CD14-positive monocyte (primary cell): Measurements from ENCODE around the gene C16orf74. TPM values are rescaled to one million over a fixed set of nuclear protein-coding genes. Genes with fewer than 3 reads are reported as not detected.

ENCODE experiments used
- DNase-seq, 3 donors: peaks; one replicate each; pipeline ENCODE4 v3.0.0-alpha.2; 2011 to 2022
- H2AFZ ChIP-seq: 2 replicates; pipeline ENCODE4 v1.6.0; 2012; ENCODE audit warnings: mild to moderate bottlenecking, low read depth, low read length, inconsistent platforms; ENCODE audit not compliant: insufficient read depth, poor library complexity, severe bottlenecking
- H3K27ac ChIP-seq, 2 donors: 1 replicate in 1 of 2; 2 replicates in 1 of 2; pipeline ENCODE4 v1.5.1; 2012 to 2013; ENCODE audit warnings: low read length in 2 of 2, control low read depth in 1 of 2, inconsistent platforms in 1 of 2, low read depth in 1 of 2, mild to moderate bottlenecking in 1 of 2
- H3K27me3 ChIP-seq, 2 donors: one replicate each; pipeline versions ENCODE4 v1.6.0 to v1.6.1; 2011 to 2013; ENCODE audit warnings: low read length in 2 of 2; ENCODE audit not compliant: control insufficient read depth in 2 of 2, insufficient read depth in 2 of 2
- H3K36me3 ChIP-seq, 2 donors: replicated peaks in 1 of 2; 1 replicate in 1 of 2; 2 replicates in 1 of 2; pipeline versions ENCODE4 v1.5.1 to v1.6.1; 2012 to 2013; ENCODE audit warnings: low read length in 2 of 2, control low read depth in 1 of 2, inconsistent platforms in 1 of 2, mild to moderate bottlenecking in 1 of 2; ENCODE audit not compliant: insufficient read depth in 2 of 2, control insufficient read depth in 1 of 2
- H3K4me1 ChIP-seq, 2 donors: 1 replicate in 1 of 2; 2 replicates in 1 of 2; pipeline versions ENCODE4 v1.5.1 to v1.6.1; 2012 to 2013; ENCODE audit warnings: low read length in 2 of 2, control low read depth in 1 of 2, inconsistent platforms in 1 of 2, mild to moderate bottlenecking in 1 of 2, moderate library complexity in 1 of 2; ENCODE audit not compliant: insufficient read depth in 2 of 2, control insufficient read depth in 1 of 2
- H3K4me2 ChIP-seq: replicated peaks from 2 replicates; pipeline ENCODE3; 2012; ENCODE audit warnings: low read length, moderate library complexity, mild to moderate bottlenecking; ENCODE audit not compliant: poor library complexity, severe bottlenecking; ENCODE audit errors: extremely low read depth
- H3K4me3 ChIP-seq, 3 experiments: fragments of 200-600 bp in 1 of 3; sonication (generic) in 1 of 3; replicated peaks in 1 of 3; 1 replicate in 2 of 3; 2 replicates in 1 of 3; pipeline ENCODE4 v1.5.1; 2011 to 2013; ENCODE audit warnings: low read length in 3 of 3, mild to moderate bottlenecking in 3 of 3, control low read depth in 2 of 3, low read depth in 2 of 3, inconsistent platforms in 1 of 3, moderate library complexity in 1 of 3
- H3K79me2 ChIP-seq: 2 replicates; pipeline ENCODE4 v1.6.0; 2012; ENCODE audit warnings: mild to moderate bottlenecking, control low read depth, inconsistent platforms, low read length, moderate library complexity; ENCODE audit not compliant: insufficient read depth
- H3K9ac ChIP-seq: 2 replicates; pipeline ENCODE4 v1.6.0; 2017; ENCODE audit warnings: low read length, mild to moderate bottlenecking; ENCODE audit not compliant: insufficient read depth, poor library complexity, severe bottlenecking
- H3K9me3 ChIP-seq, 2 donors: replicated peaks in 1 of 2; 1 replicate in 1 of 2; 2 replicates in 1 of 2; pipeline versions ENCODE4 v1.5.1 to v1.6.1; 2012 to 2013; ENCODE audit warnings: low read length in 2 of 2, control low read depth in 1 of 2; ENCODE audit not compliant: control insufficient read depth in 1 of 2, insufficient read depth in 1 of 2
- H4K20me1 ChIP-seq: 2 replicates; pipeline ENCODE4 v1.6.0; 2012; ENCODE audit warnings: mild to moderate bottlenecking, low read length, control low read depth, moderate library complexity; ENCODE audit not compliant: insufficient read depth
- H3K27ac Mint-ChIP-seq, 7 donors: one replicate each; pipeline ENCODE4 v1.8.0; 2020; ENCODE audit warnings: mild to moderate bottlenecking in 7 of 7, mixed read lengths in 7 of 7, moderate library complexity in 6 of 7, inconsistent platforms in 2 of 7
- H3K27me3 Mint-ChIP-seq, 3 donors: one replicate each; pipeline ENCODE4 v1.8.0; 2021 to 2022; ENCODE audit warnings: low read depth in 3 of 3, mild to moderate bottlenecking in 3 of 3, mixed read lengths in 3 of 3, moderate library complexity in 3 of 3, inconsistent platforms in 1 of 3
- H3K36me3 Mint-ChIP-seq, 2 donors: one replicate each; pipeline ENCODE4 v1.8.0; 2020; ENCODE audit warnings: mixed read lengths in 2 of 2, inconsistent platforms in 1 of 2, mild to moderate bottlenecking in 1 of 2
- H3K4me1 Mint-ChIP-seq: one replicate; pipeline ENCODE4 v1.8.0; 2020; ENCODE audit warnings: mild to moderate bottlenecking, mixed read lengths
- H3K4me3 Mint-ChIP-seq, 2 donors: one replicate each; pipeline ENCODE4 v1.8.0; 2020; ENCODE audit warnings: mild to moderate bottlenecking in 2 of 2, mixed read lengths in 2 of 2, moderate library complexity in 1 of 2
- H3K9me3 Mint-ChIP-seq, 7 donors: one replicate each; pipeline ENCODE4 v1.8.0; 2020 to 2022; ENCODE audit warnings: mixed read lengths in 7 of 7, mild to moderate bottlenecking in 6 of 7, moderate library complexity in 6 of 7, inconsistent platforms in 2 of 7
- WGBS: methylation state at CpG from one replicate; pipeline ENCODE4 v1.1.5; 2013; ENCODE audit warnings: missing lambda C conversion rate; ENCODE audit not compliant: insufficient coverage; 5-methylcytosine and 5-hydroxymethylcytosine counted together
- intact Hi-C, 2 donors: fragments of 100-400 bp; cut with micrococcal nuclease; formaldehyde crosslinking; loops; one replicate each; pipeline versions ENCODE4 v1.15.0 to v1.15.1; 2023
- polyA plus RNA-seq, 3 donors: library from polyadenylated mRNA; depleted of rRNA in 1 of 3; unstranded in 2 of 3; stranded (reverse) in 1 of 3; fragments of 300-500 nt in 2 of 3; fragments of >200 nt in 1 of 3; fragmentation: Illumina TruSeq in 2 of 3; gene quantifications; 1 replicate in 2 of 3; 2 replicates in 1 of 3; pipeline ENCODE4 v1.2.3, GENCODE V29; 2012 to 2021
- TF ChIP-seq, protein P1 (sequence below): fragments of 200-600 bp; IDR thresholded peaks from one replicate; pipeline ENCODE4 v1.8.0; 2022; ENCODE audit warnings: antibody characterized with exemption, mild to moderate bottlenecking

The C16orf74 gene
- polyA plus RNA-seq, 3 donors, result 11.3 to 26.6 (median 24.1) TPM

DNA sequence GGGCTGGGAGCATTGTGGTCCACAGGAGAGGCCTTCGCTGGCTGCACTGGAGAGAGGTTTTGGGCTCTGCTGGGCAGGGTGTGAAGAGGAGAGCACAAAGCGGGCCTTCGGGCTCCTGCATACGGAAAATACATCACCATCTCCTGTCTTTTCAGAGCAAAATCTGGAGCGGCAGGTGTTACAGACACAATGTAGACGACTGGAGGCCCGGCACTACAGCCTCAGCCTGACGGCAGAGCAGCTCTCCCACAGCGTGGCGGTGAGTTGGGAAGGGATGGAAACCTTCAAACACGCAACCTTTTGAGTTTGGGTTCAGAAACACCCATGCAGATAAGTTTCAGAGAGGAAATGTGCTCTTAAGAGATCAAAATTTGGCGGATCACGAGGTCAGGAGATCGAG lies 80.1 kb downstream of the C16orf74 start:
- 100% methylated on average over 1 of the region's 14 CpGs for WGBS
- no peaks in the 10 kb centered on the region for H3K9me3 ChIP-seq
- TF ChIP-seq, protein P1, sequence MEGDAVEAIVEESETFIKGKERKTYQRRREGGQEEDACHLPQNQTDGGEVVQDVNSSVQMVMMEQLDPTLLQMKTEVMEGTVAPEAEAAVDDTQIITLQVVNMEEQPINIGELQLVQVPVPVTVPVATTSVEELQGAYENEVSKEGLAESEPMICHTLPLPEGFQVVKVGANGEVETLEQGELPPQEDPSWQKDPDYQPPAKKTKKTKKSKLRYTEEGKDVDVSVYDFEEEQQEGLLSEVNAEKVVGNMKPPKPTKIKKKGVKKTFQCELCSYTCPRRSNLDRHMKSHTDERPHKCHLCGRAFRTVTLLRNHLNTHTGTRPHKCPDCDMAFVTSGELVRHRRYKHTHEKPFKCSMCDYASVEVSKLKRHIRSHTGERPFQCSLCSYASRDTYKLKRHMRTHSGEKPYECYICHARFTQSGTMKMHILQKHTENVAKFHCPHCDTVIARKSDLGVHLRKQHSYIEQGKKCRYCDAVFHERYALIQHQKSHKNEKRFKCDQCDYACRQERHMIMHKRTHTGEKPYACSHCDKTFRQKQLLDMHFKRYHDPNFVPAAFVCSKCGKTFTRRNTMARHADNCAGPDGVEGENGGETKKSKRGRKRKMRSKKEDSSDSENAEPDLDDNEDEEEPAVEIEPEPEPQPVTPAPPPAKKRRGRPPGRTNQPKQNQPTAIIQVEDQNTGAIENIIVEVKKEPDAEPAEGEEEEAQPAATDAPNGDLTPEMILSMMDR, result no peak

DNA sequence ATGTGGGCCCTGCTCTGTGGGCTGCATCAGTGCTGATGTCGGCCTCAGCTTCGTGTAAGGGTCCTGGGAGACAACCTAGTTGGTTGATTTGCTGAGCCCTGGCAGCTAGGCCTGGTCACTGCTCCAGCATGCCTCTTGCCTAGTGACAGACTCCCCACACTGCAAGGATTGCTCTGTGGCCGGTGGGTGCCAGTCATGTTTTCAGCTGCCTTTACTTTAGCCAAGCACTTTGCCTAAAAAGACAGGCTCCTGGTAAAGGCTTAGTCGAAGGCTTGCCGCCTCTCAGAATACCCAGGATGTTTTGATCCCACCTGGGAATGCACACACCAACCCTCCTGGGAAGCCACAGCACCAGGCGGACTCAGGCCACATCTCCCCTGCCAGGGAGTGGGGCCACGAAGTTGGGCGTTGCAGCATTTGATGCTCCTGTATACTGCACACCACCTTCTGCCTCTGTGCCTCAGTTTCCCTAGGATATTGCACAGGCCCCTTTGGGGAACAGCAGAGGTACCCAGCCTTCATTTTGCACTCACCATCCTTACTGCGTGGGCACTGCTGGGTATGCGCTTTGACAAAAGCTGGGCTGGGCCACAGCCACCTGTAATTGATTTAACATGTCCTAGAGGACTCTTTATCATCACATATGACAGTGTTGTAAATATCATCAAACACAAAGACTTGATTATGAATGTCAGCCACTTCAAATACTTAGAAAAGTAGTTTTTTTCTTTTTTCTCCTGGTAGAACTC lies 82.0 kb downstream of the C16orf74 start:
- Histone ChIP-seq H3K4me2 (no peak overlapping the region), H3K9me3 (no peaks in the 10 kb centered on the region), H3K4me3 (no peak overlapping the region), H4K20me1 (no peaks in the 10 kb centered on the region), H3K36me3 (peaks cover 91 to 100% of the 10 kb centered on the region in 2 donors), H3K4me1 (no peaks in the 10 kb centered on the region), H3K27ac (no peak overlapping the region), H3K9ac (no peak overlapping the region), H2AFZ (no peak overlapping the region), H3K79me2 (no peaks in the 10 kb centered on the region), H3K27me3 (no peaks in the 10 kb centered on the region)
- Mint-ChIP-seq H3K4me1 (no peaks in the 10 kb centered on the region), H3K36me3 (peaks cover 91 to 99% of the 10 kb centered on the region in 2 donors), H3K27ac (peak overlapping the region in 1 of 7 donors; percentile 10), H3K27me3 (no peaks in the 10 kb centered on the region), H3K4me3 (no peak overlapping the region), H3K9me3 (no peaks in the 10 kb centered on the region)
- no peak for DNase-seq
- intact Hi-C loops, result no loop called here
- 93% methylated on average over 9 of the region's 10 CpGs for WGBS
- TF ChIP-seq, protein P1, result no peak

More for the DNA sequence above, 80.1 kb downstream of the C16orf74 start:
- Histone ChIP-seq H3K4me1 (no peaks in the 10 kb centered on the region), H3K4me3 (no peak overlapping the region), H2AFZ (no peak overlapping the region), H3K9ac (no peak overlapping the region), H4K20me1 (no peaks in the 10 kb centered on the region), H3K36me3 (peaks cover 89 to 100% of the 10 kb centered on the region in 2 donors), H3K27ac (no peak overlapping the region), H3K79me2 (no peaks in the 10 kb centered on the region), H3K4me2 (no peak overlapping the region), H3K27me3 (no peaks in the 10 kb centered on the region)
- Mint-ChIP-seq H3K27me3 (no peaks in the 10 kb centered on the region), H3K4me1 (no peaks in the 10 kb centered on the region), H3K4me3 (no peak overlapping the region), H3K9me3 (no peaks in the 10 kb centered on the region), H3K27ac (no peak overlapping the region), H3K36me3 (peaks cover 88 to 99% of the 10 kb centered on the region in 2 donors)
- DNase-seq, result no peak
- intact Hi-C loops, result no loop called here
